Left kidney (tissue), 2 donors: ENCODE data around the gene PLCXD1. TPM values are rescaled to one million over a fixed set of nuclear protein-coding genes. Genes with fewer than 3 reads are reported as not detected.
"Not testable (repeated sequence)": the region's sequence is repeated elsewhere in the genome, so short reads cannot be mapped to it uniquely, and the experiment has no call there.

Experiments
- DNase-seq: peaks from one replicate; pipeline ENCODE4 v3.0.0-alpha.2; 2013
- polyA plus RNA-seq: library from polyadenylated mRNA; unstranded; fragments of 120-200 nt; gene quantifications from one replicate; pipeline ENCODE4 v1.2.1, GENCODE V29; 2013; ENCODE audit not compliant: insufficient read length

PLCXD1 gene
- polyA plus RNA-seq, 1 donor, result 34.9 TPM

DNA sequence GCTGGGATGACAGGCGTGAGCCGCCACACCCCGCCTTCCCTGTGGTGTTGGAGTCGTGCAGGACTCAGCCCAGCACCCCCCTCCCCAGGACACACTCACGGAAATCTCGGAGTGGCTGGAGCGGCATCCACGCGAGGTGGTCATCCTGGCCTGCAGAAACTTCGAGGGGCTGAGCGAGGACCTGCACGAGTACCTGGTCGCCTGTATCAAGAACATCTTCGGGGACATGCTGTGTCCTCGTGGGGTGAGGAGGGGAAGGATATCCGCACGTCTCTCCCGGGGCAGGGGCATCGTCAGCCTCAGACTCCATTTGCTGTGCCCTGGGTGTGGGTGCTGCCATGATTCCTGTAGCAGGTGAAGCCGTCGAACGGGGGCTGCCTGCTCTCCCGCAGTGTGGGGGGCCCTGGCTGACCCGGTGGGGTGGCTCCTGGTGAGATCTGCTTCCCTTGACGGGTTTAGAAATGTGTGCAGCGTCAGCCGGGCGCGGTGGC, 10.3 kb downstream of the PLCXD1 start:
- no peak for DNase-seq

DNA sequence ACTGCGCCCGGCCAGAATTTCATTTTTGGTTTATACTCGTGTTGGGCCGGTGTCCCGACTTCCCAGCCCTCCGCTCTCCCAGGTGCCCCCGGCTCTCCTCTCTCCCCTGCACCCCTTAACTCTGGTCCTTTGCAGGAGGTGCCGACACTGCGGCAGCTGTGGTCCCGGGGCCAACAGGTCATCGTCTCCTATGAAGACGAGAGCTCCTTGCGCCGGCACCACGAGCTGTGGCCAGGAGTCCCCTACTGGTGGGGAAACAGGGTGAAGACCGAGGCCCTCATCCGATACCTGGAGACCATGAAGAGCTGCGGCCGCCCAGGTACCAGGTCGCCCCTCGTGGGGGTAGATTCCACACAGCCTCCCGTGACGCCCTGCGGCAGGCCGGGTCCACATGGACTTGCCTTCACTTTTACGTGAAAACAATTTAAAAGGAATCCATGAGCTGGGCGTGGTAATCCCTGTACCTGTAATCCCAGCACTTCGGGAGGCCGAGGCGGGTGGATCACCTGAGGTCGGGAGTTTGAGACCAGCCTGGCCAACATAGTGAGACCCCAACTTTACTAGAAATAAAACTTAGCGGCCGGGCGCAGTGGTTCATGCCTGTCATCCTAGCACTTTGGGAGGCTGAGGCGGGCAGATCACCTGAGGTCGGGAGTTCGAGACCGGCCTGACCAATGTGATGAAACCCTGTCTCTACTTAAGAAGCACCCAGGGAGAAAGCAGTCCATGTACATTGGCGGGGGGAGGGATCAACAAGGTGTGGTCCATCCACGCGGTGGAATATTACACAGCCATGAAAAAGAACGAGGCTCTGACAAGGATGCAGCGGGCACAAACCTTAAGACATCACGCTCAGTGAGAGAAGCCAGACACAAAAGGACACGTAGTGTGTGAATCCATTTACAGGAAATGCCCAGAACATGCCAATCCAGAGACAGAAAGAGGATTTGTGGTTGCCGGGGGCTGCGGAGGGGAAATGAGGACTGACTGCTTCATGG, 12.0 kb downstream of the PLCXD1 start:
- DNase-seq, result no peak

DNA sequence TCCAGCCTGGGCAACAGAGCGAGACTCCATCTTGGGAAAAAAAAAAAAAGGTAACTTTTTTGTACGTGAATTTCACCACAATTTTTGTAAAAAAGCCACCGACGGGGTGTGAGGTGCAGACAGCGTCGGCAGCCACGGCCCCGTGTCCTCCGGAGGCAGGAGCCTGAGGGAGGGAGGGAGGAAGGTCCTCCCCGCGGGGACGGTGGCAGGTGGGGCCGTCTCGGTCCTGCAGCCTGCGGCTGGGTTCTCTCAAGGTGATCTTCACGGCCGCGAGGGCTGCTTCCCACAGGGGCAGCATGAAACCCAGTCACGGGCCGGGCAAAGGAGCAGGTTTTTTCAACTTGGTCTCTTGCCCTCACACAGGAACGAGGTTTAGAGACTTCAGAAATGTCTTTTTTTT, 14.0 kb downstream of the PLCXD1 start:
- DNase-seq, result no peak

DNA sequence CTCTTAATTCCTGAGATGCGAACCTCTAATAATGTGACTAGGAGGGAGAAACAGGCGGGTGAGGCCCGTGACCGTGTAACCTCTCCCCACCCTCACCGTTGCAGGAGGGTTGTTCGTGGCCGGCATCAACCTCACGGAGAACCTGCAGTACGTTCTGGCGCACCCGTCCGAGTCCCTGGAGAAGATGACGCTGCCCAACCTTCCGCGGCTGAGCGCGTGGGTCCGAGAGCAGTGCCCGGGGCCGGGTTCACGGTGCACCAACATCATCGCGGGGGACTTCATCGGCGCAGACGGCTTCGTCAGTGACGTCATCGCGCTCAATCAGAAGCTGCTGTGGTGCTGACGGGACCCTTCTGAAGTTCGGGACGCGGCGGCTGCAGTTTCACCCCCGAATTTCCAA, 17.8 kb downstream of the PLCXD1 start:
- DNase-seq, result no peak

DNA sequence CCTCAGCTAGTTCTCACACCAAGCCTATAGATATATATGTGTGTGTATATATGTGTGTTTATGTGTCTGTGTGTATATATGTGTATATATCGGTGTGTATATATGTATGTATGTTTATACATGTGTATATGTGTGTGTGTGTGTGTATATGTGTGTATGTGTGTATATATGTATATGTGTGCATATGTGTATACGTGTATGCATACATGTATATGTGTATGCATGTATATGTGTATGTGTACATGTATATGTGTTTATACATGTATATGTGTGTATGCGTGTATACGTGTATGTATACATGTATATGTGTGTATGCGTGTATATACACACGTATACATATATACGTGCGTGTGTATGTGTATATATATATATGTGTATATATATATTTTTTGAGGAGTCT, 19.2 kb downstream of the PLCXD1 start:
- DNase-seq, result no peak

DNA sequence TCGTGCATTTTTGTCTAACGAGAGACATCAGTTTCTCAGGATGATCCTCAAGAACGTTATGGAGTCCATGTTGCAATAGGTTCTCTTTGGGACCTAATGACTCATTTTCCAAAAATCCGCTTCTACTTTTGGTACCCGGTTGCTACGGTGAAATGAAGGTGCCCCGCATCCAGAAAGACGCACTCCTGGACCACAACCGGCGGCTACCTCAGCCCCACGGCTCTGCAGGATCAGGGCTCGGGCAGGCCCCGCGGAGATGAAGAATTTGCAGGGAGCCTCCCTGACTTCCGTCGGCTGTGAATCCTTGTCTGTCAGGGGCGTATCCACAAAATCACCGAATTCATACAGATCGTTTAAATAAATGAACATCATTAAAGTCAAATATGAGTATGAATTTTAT, 21.8 kb downstream of the PLCXD1 start:
- DNase-seq, result no peak

DNA sequence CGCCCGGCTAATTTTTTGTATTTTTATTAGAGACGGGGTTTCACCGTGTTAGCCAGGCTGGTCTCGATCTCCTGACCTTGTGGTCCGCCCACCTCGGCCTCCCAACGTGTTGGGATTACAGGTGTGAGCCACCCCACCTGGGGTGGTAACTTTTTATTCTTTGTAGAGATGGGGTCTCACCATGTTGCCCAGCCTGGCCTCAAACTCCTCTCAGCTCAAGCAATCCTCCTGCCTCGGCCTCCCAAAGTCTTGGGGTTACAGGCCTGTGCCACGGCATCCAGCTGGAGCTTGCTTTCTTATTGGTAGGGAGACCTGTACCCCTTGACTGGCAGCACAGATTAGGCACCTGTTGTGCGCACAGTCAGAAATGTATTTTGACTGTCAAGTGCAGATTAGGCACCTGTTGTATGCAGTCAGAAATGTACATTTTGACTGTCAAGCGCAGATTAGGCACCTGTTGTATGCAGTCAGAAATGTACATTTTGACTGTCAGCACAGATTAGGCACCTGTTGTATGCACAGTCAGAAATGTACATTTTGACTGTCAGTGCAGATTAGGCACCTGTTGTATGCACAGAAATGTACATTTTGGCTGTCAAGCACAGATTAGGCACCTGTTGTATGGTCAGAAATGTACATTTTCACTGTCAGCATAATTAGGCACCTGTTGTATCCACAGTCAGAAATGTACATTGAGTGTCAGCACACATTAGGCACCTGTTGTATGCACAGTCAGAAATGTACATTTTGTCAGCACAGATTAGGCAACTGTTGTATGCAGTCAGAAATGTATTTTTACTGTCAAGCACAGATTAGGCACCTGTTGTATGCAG, 24.8 kb downstream of the PLCXD1 start:
- not testable (repeated sequence) for DNase-seq

DNA sequence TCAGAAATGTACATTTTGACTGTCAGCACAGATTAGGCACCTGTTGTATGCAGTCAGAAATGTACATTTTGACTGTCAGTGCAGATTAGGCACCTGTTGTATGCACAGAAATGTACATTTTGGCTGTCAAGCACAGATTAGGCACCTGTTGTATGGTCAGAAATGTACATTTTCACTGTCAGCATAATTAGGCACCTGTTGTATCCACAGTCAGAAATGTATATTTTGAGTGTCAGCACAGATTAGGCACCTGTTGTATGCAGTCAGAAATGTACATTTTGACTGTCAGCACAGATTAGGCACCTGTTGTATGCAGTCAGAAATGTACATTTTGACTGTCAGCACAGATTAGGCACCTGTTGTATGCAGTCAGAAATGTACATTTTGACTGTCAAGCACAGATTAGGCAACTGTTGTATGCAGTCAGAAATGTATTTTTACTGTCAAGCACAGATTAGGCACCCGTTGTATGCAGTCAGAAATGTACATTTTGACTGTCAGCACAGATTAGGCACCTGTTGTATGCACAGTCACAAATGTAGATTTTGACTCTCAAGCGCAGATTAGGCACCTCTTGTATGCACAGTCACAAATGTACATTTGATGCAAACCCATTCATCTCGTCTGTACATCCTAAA, 25.6 kb downstream of the PLCXD1 start:
- DNase-seq, result not testable (repeated sequence)

DNA sequence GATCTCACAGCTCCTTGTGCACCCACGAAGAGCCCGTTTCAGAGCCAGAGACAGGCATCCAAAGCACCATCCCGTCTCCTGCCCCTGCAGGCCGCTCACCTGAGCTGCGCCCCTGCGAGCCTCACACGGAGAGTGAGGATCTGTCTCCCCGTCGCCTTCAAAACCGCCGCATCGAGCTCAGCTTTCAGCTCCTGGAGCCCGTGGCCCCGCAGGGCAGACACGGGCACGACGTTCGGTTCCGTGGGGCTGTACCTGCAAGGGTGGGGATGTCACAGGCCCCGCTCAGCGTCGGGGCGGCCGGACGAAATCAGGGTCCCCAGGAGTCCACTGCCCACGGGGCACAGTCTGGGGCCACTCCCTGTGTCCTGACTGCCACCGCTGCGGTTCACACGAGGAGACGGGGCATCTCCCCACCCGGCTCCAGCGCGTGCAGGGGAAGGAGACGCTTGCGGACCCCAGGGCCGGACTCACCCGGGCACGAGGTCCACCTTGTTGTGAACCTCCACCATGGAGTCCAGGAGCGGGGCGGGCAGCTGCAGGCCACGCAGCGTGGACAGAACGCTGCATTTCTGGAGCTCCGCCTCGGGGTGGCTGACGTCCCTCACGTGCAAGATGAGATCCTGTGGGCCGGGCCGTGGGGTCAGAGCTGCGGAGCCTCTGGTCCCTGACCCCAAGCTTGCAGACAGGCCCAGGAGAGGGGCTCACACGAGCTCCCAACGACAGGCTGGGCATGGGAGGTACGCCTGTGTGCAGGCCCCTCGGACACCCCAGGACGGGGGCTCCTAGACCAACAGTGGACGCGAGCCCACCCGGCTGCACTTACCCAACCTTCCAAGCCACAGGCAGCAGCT, 26.3 kb downstream of the PLCXD1 start:
- DNase-seq, result no peak

DNA sequence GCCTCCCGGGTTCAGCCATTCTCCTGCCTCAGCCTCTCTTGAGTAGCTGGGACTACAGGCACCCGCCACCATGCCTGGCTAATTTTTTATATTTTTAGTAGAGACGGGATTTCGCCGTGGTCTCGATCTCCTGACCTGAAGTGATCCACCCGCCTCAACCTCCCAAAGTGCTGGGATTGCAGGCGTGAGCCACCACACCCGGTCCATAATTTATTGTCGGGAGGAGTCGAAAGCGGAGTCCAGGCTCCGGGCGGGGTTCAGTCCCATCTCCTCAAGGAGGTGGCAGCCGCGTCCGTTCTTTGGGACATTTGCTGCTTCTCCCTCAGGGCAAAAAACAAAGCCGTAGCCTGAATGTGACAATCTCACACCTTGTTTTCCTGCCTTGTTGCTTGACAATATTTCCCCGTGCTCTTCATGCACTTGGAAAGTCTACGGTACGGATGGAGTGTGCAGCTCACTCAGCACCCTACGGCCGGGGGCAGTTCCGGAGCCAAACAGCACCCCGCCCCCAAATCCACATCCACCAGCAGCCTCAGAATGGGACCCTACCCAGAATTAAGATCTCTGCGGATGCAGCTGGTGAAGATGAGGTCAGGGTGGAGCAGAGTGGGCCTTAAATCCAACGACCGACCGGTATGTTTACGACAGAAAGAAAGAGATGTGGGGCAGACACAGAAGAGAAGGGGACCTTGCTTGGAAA, 27.8 kb downstream of the PLCXD1 start:
- no peak for DNase-seq

DNA sequence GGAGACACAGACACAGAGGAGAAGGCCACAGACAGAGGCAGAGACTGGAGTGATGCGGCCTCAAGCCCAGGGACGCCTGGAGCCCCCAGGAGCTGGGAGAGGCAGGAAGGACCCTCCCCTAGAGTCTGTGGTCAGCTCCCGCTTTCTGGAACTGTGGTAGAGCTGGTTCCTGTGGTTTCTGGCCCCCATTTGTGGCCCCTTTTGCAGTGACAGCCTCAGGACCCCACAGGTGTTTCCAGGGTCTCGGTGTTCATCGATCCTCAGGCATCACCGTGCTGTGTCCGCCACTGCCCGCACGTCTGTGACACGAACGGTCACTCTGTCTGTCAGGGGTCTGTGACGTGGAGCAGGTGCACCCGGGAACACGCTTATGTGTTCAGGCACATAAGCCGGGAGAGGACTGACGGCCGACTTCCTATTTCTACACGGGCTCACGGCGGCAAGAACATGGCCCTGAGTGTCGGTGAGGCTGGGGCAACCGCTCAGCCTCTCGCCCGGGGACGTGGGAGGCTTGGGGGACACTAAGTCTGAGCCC, 29.5 kb downstream of the PLCXD1 start:
- DNase-seq, result no peak

DNA sequence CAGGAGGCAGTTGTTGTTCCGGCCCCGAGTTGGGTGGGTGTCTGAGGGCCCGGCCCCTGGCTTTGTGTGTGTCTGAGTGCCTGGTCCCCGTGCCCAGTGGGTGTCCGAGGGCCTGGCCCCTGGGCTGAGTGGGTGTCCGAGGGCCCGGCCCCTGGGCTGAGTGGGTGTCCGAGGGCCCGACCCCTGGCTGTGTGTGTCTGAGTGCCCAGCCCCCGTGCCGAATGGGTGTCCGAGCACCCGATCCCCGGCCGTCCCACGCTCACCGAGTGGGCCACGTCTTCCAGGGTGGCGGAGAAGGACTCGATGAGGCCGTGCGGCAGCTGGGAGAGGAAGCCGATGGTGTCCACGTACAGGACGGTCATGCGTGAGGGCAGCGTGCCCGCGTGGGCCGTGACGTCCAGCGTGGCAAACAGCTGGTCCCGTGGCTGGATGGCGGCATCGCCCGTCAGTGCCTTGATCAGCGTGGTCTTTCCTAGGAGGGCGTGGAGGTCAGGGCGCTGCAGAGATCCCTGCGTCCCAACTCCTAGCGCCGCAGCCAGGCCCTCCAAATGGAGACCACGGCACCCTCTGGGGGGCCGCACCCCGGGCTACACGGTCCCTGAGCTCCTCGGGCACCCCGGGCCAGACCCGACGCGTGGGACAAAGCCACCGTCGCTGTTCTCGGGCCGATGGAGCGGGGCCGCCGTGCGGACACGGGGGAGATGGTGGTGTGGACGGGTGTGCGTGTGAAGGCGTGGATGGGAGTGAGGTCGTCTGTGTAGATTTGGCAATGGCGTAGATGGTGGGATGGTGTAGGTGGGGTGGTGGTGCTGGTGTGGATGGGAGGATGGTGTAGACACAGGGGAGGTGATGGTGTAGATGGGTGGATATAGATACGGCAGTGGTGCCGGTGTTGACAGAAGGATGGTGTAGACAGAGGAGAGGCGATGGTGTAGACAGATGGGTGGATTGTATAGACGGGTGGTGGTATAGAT, 30.3 kb downstream of the PLCXD1 start:
- no peak for DNase-seq

DNA sequence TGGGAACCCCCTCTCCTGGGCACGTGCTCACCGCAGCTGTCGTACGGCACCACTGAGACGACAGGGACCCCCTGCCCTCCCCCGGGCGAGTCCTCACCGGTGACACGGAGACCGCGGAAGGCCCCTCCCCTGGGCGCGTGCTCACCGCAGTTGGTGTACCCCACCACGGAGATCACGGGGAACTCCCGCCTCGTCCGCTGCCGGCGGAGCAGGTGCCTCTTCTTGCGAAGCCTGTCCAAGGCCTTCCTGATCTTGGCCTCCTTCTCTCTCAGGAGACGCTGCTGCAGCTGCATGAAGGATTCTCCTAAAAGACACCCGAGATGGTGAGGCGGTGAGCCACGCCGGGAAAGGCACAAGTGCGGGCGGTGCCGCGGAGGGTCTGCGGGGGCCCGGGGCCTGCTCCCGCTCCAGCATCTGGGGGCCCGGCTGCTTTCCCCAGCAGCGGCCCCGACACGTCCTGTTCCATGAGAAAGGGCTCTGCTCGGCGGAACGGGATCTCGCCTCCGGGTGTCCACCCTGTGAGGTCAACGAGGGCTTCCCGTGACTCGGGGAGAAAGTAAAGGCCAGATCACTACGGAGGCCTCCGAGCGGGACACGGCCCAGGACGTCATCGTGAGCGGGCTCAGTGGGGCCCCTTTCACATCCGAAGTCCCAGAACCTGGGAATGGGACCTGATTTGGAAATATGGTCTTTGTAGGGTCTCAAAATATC, 31.6 kb downstream of the PLCXD1 start:
- DNase-seq, result no peak

DNA sequence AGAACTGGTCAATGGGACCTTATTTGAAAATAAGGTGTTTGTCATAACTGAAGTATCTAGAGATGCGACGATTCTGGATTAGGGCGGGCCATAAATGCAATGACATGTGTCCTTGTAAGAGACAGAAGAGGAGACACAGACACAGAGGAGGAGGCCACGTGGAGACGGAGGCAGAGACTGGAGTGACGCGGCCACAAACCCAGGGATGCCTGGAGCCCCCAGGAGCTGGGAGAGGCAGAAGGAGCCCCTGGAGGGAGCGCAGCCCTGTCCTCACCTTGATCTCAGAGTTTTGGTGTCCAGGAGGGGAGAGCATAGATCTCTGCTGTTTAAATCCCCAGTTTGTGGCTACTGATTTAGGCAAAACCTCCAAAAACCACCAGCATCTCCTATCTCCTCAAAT, 32.4 kb downstream of the PLCXD1 start:
- no peak for DNase-seq

DNA sequence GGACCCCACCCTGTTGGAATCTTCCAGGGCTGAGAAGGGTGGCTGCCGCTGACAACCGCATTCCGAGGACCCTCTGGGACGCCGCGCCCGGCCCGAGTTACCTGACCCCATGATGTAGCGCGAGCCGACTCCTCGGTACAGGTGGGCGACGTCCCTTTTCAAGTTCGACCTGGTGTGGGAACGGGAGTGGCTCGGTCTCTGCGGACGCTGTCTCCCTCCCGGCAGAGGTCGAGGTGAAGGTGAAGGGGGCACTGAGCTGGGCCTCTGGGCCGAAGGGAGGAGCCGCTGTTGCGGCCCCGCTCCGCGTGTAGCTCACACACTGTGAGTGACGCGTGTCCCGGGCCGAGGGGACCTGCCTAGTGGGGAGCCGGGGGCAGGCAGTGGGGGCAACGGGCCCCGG, 32.9 kb downstream of the PLCXD1 start:
- no peak for DNase-seq

DNA sequence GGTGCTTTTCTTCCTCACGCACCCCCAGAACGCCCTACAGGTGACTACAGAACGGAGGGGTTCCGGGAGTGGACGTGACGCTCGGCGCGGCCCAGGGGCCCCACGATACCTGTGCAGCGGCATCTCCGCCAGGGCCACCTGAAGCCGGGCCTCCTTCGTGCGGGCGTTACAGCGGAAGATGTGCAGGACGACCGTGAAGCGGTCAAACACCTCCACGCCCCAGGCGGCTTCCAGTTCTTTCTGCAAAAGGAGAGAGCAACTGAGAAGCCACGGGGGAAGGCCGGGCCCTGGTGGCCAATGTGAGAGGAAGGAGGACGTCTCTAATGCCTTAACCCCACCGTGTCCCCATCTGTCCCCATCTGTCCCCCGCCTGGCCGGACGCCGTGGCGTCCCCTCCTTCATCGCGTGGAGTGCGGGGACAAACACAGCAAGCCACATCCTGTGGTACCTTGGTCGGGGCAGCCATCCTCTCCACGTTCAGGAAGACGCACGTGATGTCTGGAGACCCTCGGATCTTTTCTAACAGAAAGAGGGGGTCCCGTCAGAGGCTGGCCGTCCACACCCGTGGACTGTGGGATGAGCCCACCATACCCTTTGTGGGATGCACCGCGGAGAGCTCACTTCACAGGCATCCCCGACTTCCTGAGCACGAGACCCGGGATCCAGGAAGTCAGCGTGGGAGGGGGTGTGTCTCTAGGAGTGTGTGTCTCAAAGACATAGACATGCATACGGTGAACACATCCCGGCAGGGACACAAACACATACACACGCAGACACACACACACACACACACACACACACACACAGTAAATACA, 33.8 kb downstream of the PLCXD1 start:
- no peak for DNase-seq
